ENCODE measurements around the gene ZNF100. TPM values are rescaled to one million over a fixed set of nuclear protein-coding genes. Genes with fewer than 3 reads are reported as not detected.

The ZNF100 gene
- total RNA-seq, 1 experiment from 2014 or later = 8.5 TPM

DNA sequence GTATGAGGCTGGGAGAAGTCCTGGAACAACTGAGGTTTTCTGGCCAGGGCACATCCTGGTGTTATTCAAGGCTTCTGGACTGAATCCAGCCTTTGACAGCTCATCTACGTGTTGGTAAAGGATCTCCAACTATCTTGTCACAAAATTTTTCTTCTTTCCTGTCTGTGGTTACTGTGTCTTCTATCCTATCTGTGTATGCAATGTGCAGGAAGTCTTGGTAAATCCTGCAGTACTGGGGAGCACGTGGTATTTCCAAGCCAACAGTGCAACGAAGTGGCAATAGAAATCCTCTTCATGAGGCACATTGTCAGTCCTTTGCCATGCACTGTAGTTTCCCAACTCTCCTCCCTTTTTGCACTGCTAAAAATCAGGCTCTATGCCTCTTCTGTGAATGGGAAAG lies 86.7 kb downstream of the ZNF100 start:
- Histone ChIP-seq H3K9ac (ENCODE audit: low read length) (no peak overlapping the region), H3K4me1 (ENCODE audit: control insufficient read depth in 1 of 2, insufficient read depth in 2 of 2, low read length in 2 of 2) (no peaks in the 10 kb centered on the region), H3K9me3 (ENCODE audit: control insufficient read depth in 1 of 2, insufficient read depth in 1 of 2, low read depth in 1 of 2, low read length in 2 of 2) (peaks cover 0 to 21% of the 10 kb centered on the region in 2 experiments; a peak in 2 of 4 replicates), H2AFZ (ENCODE audit: low read depth, low read length, poor library complexity, severe bottlenecking) (no peak overlapping the region), H3K27me3 (ENCODE audit: insufficient read depth, low read length) (no peaks in the 10 kb centered on the region), H3K4me3 (replicated peaks in 1 of 2; ENCODE audit: low read depth in 1 of 2, low read length in 2 of 2) (no peak overlapping the region), H3K36me3 (ENCODE audit: control insufficient read depth in 1 of 2, insufficient read depth in 2 of 2, low read length in 2 of 2) (no peaks in the 10 kb centered on the region), H3K9me2 (ENCODE audit: insufficient read depth) (no peaks in the 10 kb centered on the region), H3K27ac (ENCODE audit: low read depth, low read length) (no peak overlapping the region), H3K4me2 (ENCODE audit: low read length) (no peak overlapping the region), H4K20me1 (ENCODE audit: insufficient read depth) (no peaks in the 10 kb centered on the region), H3K79me2 (ENCODE audit: insufficient read depth, low read length) (no peaks in the 10 kb centered on the region)
- BruUV-seq (replicated peaks) = no TSS peak
- no peak for DNase-seq (ENCODE audit: low read depth, low spot score)
- TF ChIP-seq JUND (IDR thresholded peaks at IDR 0.05) (no peak), CBX3 (IDR thresholded peaks at IDR 0.05; ENCODE audit: low read depth) (no peak), EZH2 (IDR thresholded peaks at IDR 0.05) (no peak)
- TF ChIP-seq, protein P1, sequence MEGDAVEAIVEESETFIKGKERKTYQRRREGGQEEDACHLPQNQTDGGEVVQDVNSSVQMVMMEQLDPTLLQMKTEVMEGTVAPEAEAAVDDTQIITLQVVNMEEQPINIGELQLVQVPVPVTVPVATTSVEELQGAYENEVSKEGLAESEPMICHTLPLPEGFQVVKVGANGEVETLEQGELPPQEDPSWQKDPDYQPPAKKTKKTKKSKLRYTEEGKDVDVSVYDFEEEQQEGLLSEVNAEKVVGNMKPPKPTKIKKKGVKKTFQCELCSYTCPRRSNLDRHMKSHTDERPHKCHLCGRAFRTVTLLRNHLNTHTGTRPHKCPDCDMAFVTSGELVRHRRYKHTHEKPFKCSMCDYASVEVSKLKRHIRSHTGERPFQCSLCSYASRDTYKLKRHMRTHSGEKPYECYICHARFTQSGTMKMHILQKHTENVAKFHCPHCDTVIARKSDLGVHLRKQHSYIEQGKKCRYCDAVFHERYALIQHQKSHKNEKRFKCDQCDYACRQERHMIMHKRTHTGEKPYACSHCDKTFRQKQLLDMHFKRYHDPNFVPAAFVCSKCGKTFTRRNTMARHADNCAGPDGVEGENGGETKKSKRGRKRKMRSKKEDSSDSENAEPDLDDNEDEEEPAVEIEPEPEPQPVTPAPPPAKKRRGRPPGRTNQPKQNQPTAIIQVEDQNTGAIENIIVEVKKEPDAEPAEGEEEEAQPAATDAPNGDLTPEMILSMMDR (IDR thresholded peaks at IDR 0.05 in 2 of 3, conservative IDR thresholded peaks at IDR 0.05 in 1 of 3; ENCODE audit: borderline replicate concordance in 1 of 3, insufficient read depth in 1 of 3, low read depth in 2 of 3, low read length in 2 of 3) = no peak
- TF ChIP-seq, protein P2, sequence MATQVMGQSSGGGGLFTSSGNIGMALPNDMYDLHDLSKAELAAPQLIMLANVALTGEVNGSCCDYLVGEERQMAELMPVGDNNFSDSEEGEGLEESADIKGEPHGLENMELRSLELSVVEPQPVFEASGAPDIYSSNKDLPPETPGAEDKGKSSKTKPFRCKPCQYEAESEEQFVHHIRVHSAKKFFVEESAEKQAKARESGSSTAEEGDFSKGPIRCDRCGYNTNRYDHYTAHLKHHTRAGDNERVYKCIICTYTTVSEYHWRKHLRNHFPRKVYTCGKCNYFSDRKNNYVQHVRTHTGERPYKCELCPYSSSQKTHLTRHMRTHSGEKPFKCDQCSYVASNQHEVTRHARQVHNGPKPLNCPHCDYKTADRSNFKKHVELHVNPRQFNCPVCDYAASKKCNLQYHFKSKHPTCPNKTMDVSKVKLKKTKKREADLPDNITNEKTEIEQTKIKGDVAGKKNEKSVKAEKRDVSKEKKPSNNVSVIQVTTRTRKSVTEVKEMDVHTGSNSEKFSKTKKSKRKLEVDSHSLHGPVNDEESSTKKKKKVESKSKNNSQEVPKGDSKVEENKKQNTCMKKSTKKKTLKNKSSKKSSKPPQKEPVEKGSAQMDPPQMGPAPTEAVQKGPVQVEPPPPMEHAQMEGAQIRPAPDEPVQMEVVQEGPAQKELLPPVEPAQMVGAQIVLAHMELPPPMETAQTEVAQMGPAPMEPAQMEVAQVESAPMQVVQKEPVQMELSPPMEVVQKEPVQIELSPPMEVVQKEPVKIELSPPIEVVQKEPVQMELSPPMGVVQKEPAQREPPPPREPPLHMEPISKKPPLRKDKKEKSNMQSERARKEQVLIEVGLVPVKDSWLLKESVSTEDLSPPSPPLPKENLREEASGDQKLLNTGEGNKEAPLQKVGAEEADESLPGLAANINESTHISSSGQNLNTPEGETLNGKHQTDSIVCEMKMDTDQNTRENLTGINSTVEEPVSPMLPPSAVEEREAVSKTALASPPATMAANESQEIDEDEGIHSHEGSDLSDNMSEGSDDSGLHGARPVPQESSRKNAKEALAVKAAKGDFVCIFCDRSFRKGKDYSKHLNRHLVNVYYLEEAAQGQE (IDR thresholded peaks at IDR 0.05; ENCODE audit: low read depth) = no peak
- TF ChIP-seq, protein P3, sequence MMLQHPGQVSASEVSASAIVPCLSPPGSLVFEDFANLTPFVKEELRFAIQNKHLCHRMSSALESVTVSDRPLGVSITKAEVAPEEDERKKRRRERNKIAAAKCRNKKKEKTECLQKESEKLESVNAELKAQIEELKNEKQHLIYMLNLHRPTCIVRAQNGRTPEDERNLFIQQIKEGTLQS (IDR thresholded peaks at IDR 0.05) = no peak
- CTCF ChIA-PET = no interaction called here
- RAD21 ChIA-PET (ENCODE audit: low non-redundant PET in 1 of 2, low total read pairs in 2 of 2, uncharacterized antibody in 2 of 2, unreplicated experiment in 2 of 2) = no interaction called here
- intact Hi-C loops (cut with micrococcal nuclease) = no loop called here
- POLR2A ChIA-PET = no interaction called here
- ATAC-seq = no peak

Measured in HCT116 (cell line).